Progenitor cell of endocrine pancreas (in vitro differentiated cells): Measurements from ENCODE around the gene KDM2A. TPM values are rescaled to one million over a fixed set of nuclear protein-coding genes. Genes with fewer than 3 reads are reported as not detected.
A peak's percentile ranks its signal among the peaks of the same experiment; 100 is the strongest.

ENCODE experiments used
- DNase-seq: peaks from one replicate; pipeline ENCODE4 v3.0.0; 2021; ENCODE audit warnings: low spot score; ENCODE audit not compliant: unreplicated experiment
- H3K27ac Mint-ChIP-seq: 2 replicates; pipeline ENCODE4 v1.8.0; 2021; ENCODE audit warnings: mild to moderate bottlenecking, moderate library complexity, mixed read lengths
- H3K27me3 Mint-ChIP-seq: 2 replicates; pipeline ENCODE4 v1.8.0; 2021; ENCODE audit warnings: mixed read lengths
- H3K36me3 Mint-ChIP-seq: 2 replicates; pipeline ENCODE4 v1.8.0; 2022; ENCODE audit warnings: mixed read lengths; ENCODE audit not compliant: insufficient read depth
- H3K4me1 Mint-ChIP-seq: 2 replicates; pipeline ENCODE4 v1.8.0; 2021; ENCODE audit warnings: low read depth, mixed read lengths
- H3K4me3 Mint-ChIP-seq: 2 replicates; pipeline ENCODE4 v1.8.0; 2021; ENCODE audit warnings: low read depth, mild to moderate bottlenecking, moderate library complexity, mixed read lengths
- H3K9me3 Mint-ChIP-seq: 2 replicates; pipeline ENCODE4 v1.8.0; 2021; ENCODE audit warnings: low read depth, mixed read lengths
- CTCF ChIP-seq: fragments of 200-600 bp; sonication (generic); IDR thresholded peaks from one replicate; pipeline ENCODE4 v1.5.0; 2021; ENCODE audit warnings: antibody characterized with exemption, mild to moderate bottlenecking; ENCODE audit not compliant: unreplicated experiment
- total RNA-seq: library from RNA; stranded (reverse); gene quantifications from 2 replicates; pipeline ENCODE4 v1.2.1, GENCODE V29; 2021

KDM2A gene
- total RNA-seq, 1 donor from 2014 or later = 108 TPM

DNA sequence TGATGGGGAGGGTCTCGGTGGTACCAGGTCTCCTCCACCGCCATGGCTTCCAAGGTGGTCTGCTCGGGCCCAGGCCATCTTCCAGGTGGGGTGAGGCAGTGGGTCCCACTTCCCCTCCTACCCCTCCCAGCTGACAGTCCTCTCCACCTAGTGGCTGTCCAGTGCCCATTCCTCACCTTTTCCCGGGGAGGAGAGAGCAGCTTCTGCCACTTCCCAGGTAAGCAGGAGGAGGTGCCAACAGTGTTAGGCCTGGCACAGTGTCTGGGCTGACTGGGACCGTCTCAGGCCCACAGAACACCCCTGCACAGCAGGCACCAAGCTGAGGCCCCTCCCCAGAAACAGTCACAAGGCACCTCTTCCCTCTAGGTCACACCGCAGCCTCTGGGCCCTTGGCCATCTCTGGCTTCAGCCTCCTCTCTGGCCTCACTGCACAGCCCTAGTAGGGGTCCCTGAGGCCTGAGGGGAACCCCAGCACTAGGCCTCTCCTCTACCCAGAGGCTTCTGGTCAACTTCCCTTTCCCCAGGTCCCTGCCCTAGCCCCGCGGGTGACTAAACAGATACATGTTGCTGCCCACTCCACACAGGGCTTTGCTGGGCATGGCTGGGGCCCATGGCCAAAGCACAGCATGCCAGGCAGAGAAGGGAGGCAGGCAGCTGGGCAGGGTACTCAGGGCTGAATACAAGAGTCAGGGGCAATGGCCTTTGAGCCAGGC, 167.7 kb downstream of the KDM2A start:
- no peaks in the 10 kb centered on the region for H3K27me3 Mint-ChIP-seq
- peak overlapping the region; percentile 75 for H3K4me3 Mint-ChIP-seq
- peak overlapping the region; percentile 95 for H3K27ac Mint-ChIP-seq
- no peaks in the 10 kb centered on the region for H3K9me3 Mint-ChIP-seq
- no peak for DNase-seq
- peaks cover 12% of the 10 kb centered on the region for H3K4me1 Mint-ChIP-seq
- TF ChIP-seq CTCF = no peak
- H3K36me3 Mint-ChIP-seq = peaks cover 3% of the 10 kb centered on the region

GRCh38 chr11:67287355-67288197, 168.5 kb downstream of the KDM2A start:
- no peaks in the 10 kb centered on the region for H3K27me3 Mint-ChIP-seq
- no peak for TF ChIP-seq CTCF
- H3K4me1 Mint-ChIP-seq = peaks cover 12% of the 10 kb centered on the region
- H3K9me3 Mint-ChIP-seq = no peaks in the 10 kb centered on the region
- peak overlapping the region; percentile 75 for H3K4me3 Mint-ChIP-seq
- peaks cover 2% of the 10 kb centered on the region for H3K36me3 Mint-ChIP-seq
- H3K27ac Mint-ChIP-seq = peak overlapping the region; percentile 95
- no peak for DNase-seq

- H3K4me3 Mint-ChIP-seq = peak overlapping the region; percentile 75
- DNase-seq = no peak
- H3K4me1 Mint-ChIP-seq = peaks cover 12% of the 10 kb centered on the region
- peak overlapping the region; percentile 95 for H3K27ac Mint-ChIP-seq
- no peak for TF ChIP-seq CTCF
- no peaks in the 10 kb centered on the region for H3K9me3 Mint-ChIP-seq
- H3K27me3 Mint-ChIP-seq = no peaks in the 10 kb centered on the region
- peaks cover 6% of the 10 kb centered on the region for H3K36me3 Mint-ChIP-seq
Observed at GRCh38 chr11:67288198-67288451, 169.1 kb downstream of the KDM2A start.

DNA sequence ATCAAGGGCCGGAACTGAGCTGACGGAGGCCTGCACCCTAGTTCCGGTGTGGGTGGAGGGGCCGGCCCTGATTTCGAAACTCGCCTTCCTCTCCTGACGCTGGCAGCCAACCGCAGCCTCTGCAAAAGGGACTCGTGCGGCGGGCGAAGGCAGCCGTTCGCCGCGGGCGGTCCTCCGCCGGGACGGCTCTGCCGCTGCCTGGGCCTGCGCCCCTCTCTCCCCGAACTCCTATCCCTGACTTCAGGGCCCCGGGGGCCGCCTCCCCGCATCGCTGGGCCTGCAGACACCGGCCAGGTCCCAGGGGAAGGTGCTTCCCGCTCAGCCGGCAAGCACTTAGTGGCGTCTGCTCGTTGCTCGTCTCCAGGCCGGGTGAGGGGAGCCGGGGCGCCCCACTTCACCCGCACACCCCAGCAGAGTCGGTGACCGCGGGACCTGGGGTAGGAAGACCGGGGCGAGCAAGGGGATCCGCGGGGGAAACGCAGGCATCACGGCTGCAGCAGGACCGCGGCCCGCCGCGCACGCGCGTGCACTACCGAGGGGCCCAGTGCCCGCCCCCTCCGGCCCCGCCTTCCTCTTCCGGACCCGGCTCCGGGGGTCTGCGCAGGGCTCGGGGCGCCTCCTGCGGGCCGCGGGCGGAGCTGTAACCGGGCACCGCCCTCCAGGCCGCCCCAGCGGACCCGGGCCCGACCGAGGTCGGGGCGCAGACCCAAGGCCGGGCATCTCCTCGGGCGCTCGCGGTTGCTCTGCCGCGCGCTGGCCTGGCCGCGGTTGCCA, 169.6 kb downstream of the KDM2A start:
- no peaks in the 10 kb centered on the region for H3K27me3 Mint-ChIP-seq
- peak; percentile 61 for TF ChIP-seq CTCF
- H3K4me1 Mint-ChIP-seq = peaks cover 12% of the 10 kb centered on the region
- peaks cover 8% of the 10 kb centered on the region for H3K36me3 Mint-ChIP-seq
- H3K27ac Mint-ChIP-seq = peak overlapping the region; percentile 95
- DNase-seq = peak; percentile 85
- H3K4me3 Mint-ChIP-seq = peak overlapping the region; percentile 75
- no peaks in the 10 kb centered on the region for H3K9me3 Mint-ChIP-seq

DNA sequence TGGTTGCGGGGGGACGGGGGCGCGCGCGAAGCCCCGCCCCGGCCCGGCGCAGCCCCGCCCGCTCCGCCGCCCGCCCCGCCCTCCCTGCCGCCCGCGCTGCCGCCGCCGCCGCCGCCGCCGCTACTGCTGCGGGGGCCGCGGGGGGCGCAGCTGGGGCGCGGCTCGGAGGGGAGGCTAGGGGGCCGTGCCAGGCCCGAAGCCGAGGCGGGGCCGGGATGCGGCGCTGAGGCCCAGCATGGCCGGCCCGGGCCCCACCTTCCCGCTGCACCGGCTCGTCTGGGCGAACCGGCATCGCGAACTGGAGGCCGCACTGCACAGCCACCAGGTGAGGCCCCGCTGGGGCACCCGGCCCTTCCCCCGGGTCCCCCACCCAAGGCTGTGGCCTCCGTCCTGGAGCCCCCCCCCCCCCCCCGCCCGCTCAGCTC, 170.2 kb downstream of the KDM2A start, which contains the start of gene ANKRD13D:
Gene ANKRD13D, plus strand, starts transcription at position 78 of the 425 bp plus-strand sequence. Its CDS starts 158 bp downstream, at position 236.
- Mint-ChIP-seq H3K9me3 (no peaks in the 10 kb centered on the region), H3K4me3 (peak within 1 kb of the TSS; percentile 90), H3K4me1 (peaks cover 12% of the 10 kb centered on the region), H3K36me3 (peaks cover 13% of the 10 kb centered on the region), H3K27ac (peak within 1 kb of the TSS; percentile 95), H3K27me3 (no peaks in the 10 kb centered on the region)
- TF ChIP-seq CTCF = no peak
- DNase-seq = peak; percentile 47
